ENCODE data around the gene AK6. TPM values are rescaled to one million over a fixed set of nuclear protein-coding genes. Genes with fewer than 3 reads are reported as not detected.
A peak's percentile ranks its signal among the peaks of the same experiment; 100 is the strongest.
"Not testable (repeated sequence)": the region's sequence is repeated elsewhere in the genome, so short reads cannot be mapped to it uniquely, and the experiment has no call there.

Gene AK6
- 35.1 TPM for total RNA-seq
- long read RNA-seq, transcript AK6-202 (5 exons, 1,648 nt): major isoform, 19 of 24 reads
- long read RNA-seq, partial matches to known transcripts: 1 of 24 reads
- long read RNA-seq, other reads (novel, unspliced or antisense): 3 of 24 reads

DNA sequence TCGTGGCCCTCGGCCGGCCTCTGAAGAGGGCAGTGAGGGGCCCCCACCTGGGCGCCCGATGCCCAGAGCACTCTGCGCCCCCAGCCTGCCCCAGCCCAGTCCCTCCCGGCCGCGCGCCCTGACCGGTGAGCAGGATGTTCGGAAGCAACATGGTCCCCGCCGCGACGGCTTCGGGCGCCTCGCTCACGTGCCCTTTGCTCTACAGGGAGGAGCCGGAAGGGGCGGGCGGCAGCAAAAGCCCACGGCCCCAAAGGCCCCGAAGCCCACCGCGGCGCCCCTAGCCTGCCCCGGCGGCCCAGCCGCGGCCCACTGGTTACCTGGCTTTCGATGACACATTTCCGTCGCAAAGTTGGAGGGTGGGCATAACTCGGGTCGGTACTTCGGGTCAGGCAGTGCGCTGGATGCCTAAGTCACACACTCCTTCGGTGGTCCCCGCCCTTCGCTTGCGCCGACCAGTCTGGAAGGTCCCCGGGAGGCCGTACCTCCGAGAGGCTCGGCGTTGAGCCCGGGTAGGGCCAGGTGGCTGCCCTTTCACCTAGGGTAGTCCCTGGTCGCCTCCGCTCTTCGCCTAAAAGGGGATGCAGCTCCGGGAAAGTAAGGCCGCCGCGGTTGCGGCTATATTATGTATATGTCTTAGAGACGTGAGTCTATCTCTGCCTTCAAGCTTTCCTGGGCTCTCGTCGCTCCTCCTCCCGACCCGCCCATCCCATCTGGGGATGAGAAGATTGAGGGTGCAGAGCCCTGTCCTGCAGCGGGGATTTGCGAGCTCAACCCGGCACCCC is at the start of gene AK6, which contains the start of the genes RAD17 and TAF9:
Gene AK6 (minus strand): TSS at position 181 of the 782 bp plus-strand sequence. CDS start 30 bp downstream, at position 151.
Gene RAD17 (plus strand): TSS at position 479 of the 782 bp plus-strand sequence. CDS start 2,391 bp downstream, outside the sequence.
Gene TAF9 (minus strand): TSS at position 181 of the 782 bp plus-strand sequence. CDS start 3,783 bp downstream, outside the sequence.
- intact Hi-C loops (cut with DNase I): loop anchor here (10.0 kb wide), 2 partner anchors 255 to 275 kb away; partner anchors contain the start of gene SLC30A5
- DNase-seq (ENCODE audit: low spot score): peak; percentile 97

DNA sequence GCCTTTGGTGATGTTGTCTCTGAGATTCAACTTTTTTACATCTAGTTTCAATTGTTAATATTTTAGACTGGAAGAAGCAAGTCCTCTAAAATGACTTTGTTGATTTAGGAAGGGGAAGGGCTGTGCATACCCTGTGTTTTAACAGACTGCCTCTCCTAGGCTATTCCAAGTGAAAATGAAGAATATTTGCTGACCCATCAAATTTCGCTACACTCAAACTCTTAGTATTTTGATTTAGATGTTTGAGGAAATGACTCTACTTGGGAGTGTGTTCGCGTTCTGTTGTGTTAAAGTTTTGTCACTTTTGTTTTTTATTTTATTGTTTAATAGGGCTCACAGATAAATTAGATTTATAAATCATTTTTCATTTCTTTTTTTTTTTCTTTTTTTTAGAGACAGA is 49.2 kb upstream of the AK6 start:
- no peak for DNase-seq (ENCODE audit: low spot score)
- intact Hi-C loops (cut with DNase I): no loop called here

DNA sequence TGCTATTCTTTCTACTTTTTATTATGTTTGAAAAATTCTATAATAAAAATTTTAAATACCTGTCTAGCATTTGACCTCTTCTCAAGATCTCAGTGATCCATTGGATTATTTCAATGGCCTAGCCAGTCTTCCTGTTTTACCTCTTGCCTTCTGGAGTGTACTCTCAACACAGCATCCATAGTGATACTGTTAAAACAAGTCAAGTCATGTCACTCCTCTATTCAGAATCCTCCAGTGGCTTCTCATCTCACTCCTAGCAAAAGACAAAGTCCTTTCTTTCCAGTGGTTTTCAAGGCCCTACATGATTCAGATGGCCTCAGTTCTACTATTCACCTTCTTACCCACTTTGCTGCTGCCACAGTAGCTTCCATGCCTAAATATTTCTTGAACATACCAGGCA is 47.4 kb upstream of the AK6 start:
- intact Hi-C loops (cut with DNase I): no loop called here
- DNase-seq (ENCODE audit: low spot score): no peak

DNA sequence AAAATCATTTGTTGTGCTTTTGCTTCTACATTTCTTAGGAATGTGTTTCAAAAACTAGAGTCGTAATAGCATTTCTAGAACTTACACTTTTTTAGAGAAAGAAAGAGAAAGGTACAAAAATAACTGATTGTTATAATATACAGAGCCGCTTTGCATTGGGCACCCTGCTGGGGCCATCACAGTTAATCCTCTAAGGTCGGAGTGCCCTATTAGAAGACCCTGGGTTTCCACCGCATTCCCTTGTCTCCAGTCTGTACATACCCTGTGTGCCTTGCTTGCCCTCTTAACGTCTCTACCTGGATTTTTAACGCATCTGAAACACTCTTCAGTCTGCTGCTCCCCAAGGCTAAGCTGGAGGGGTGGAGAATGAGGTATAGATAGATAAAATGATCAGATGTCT is 46.9 kb upstream of the AK6 start:
- no peak for DNase-seq (ENCODE audit: low spot score)

DNA sequence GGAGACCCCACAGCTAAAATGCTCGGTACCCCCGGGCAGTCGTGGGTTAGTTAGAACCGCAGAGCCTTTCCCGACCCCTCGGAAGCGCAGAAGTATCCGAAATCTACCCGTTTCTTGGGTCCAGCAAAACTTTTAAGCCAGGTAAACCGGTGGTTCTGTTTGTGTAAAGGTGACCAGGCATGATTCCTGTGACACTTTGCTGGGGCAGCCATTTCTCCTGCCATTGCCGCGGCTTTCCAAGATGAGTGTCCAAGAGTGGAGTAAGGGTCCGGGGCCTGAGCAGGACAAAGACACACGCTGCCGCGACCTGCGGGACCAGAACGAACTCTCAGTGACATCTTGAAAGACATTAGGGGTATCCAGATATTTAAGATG is 46.3 kb upstream of the AK6 start:
- DNase-seq (ENCODE audit: low spot score): no peak
- intact Hi-C loops (cut with DNase I): no loop called here

More for the DNA sequence above, 46.9 kb upstream of the AK6 start:
- intact Hi-C loops (cut with DNase I): no loop called here

DNA sequence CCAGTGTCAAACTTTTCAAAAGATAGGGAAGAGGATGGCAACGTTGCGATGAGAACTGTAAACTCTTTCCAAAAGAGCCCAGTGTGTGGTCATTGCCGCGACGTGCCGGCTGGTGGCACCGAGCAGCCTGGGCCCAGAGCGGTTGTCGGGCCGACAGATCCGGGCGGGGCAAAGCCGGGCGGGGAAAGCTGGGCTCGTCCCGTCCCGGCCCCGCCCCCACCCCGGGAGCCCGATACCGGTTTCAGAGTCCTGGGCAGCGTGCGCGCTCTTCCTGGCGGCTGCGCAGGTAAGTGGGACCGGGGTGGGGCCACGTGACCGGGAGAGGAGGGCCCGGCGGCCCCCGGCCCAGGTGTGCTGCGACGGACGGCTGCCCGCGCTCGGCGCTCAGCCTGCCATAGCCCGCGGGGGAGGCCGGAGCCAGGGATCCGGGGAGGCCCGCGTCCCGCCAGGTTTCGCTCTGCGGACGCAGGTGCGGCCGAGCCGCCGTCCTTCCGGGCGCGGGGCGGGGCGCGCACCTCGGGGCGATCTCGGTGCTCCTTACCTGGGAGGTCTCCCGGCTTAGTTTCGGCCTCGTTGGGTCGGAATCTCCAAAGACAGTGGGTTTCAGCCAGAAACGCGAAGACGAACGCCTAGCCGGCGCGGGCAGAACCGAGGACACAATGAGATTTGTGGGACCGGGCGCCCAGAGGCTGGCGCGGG is 45.7 kb upstream of the AK6 start, which contains the start of gene MARVELD2:
Gene MARVELD2 (plus strand): TSS at position 232 of the 699 bp plus-strand sequence. CDS start 4,270 bp downstream, outside the sequence.
- intact Hi-C loops (cut with DNase I): no loop called here
- DNase-seq (ENCODE audit: low spot score): peak; percentile 77

DNA sequence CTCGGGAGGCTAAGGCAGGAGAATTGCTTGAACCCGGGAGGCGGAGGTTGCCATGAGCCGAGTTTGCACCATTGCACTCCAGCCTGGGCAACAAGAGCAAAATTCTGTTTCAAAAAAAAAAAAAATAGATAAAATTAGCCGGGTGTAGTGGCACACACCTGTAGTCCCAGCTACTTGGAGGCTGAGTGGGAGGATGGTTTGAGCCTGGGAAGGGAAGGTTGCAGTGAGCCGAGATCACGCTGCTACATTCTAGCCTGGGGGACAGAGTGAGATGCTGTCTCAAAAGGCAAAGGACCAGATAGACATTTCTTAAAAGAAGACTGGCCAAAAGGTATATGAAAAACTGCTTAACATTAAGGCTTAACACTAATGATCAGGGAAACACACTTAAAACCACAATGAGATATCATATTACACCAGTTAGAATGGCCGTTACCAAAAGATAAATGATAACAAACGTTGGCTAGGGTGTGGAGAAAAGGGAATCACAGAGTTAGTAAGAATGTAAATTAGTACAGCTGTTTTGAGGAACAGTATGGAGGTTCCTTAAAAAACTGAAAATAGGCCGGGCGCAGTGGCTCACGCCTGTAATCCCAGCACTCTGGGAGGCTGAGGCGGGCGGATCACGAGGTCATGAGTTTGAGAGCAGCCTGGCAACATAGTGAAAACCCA is 35.5 kb upstream of the AK6 start:
- DNase-seq (ENCODE audit: low spot score): no peak
- intact Hi-C loops (cut with DNase I): no loop called here

DNA sequence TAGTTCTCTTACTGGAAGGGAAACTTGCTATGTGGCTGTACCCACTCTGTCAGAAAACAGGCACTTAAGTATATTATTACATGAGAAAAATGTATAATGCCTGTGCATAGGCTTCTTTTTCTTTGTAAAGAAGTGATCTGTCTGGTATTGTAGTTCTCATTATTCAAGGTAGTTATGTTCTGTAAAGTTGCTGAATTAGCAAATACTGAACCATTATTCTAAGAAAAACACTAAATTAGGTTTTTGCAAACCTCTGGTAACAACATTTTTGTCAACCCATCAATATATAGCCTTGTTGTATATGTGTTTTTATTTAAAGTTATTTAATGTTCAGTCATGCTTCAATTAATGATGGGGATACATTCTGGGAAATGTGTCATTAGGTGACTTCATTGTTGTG is 9.1 kb upstream of the AK6 start:
- DNase-seq (ENCODE audit: low spot score): no peak
- intact Hi-C loops (cut with DNase I): loop anchor here (10.0 kb wide), 1 partner anchor 264 kb away; no protein-coding TSS in a partner anchor

DNA sequence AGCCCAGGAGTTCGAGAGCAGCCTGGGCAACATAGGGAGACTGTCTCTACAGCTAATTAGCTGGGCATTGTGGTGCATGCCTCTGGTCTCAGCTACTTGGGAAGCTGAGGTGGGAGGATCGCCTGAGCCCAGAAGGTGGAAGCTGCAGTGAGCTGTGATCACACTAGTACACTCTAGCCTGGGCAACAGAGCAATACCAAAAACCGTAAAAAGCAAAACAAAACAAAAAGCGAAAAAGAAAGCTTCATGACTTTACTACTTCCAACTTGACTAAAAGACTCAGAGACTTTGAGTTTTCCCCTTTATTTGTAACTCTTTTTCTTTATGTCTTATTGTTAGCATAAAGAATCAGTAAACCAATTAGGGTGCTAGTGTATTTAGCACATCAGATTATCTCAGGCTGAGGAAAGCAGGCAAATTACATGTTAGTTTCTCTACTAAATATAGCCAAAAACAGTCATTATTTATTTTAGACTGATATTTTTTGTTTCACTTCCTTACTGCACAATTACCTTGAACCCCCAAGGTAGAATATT is 5.7 kb upstream of the AK6 start:
- DNase-seq (ENCODE audit: low spot score): no peak
- intact Hi-C loops (cut with DNase I): loop anchor here (10.0 kb wide), 1 partner anchor 260 kb away; no protein-coding TSS in a partner anchor

DNA sequence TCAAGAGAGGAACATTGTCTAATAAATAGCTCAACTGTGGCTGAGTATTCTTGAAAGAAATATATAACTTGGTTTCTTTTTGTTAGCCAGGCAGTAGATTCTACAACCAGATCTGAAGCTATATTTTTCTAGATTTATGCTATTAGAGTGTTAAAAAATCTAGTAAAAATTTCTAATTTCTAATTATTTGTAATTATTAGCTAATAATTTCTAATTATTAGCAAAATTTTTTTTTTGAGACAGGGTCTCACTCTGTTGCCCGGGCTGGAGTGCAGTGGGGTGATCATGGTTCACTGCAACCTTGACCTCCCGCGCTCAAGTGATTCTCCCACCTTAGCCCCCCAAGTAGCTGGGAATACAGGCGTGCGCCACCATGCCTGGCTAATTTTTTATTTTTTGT is 3.1 kb upstream of the AK6 start:
- intact Hi-C loops (cut with DNase I): loop anchor here (10.0 kb wide), 1 partner anchor 258 kb away; no protein-coding TSS in a partner anchor
- no peak for DNase-seq (ENCODE audit: low spot score)

DNA sequence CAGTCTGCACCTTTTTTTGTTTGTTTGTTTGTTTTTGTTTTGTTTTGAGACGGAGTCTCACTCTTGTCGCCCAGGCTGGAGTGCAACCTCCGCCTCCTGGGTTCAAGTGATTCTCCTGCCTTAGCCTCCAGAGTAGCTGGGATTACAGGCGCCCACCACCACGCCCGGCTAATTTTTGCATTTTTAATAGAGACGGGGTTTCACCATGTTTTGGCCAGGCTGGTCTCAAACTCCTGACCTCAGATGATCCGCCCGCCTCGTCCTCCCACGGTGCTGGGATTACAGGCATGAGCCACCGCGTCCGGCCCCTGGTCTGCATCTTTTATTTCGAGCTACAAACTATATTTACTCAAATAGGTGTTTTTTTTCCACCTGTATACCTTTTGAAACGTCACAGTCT is 1.0 kb upstream of the AK6 start:
- DNase-seq (ENCODE audit: low spot score): not testable (repeated sequence)
- intact Hi-C loops (cut with DNase I): loop anchor here (10.0 kb wide), 1 partner anchor 256 kb away; no protein-coding TSS in a partner anchor

DNA sequence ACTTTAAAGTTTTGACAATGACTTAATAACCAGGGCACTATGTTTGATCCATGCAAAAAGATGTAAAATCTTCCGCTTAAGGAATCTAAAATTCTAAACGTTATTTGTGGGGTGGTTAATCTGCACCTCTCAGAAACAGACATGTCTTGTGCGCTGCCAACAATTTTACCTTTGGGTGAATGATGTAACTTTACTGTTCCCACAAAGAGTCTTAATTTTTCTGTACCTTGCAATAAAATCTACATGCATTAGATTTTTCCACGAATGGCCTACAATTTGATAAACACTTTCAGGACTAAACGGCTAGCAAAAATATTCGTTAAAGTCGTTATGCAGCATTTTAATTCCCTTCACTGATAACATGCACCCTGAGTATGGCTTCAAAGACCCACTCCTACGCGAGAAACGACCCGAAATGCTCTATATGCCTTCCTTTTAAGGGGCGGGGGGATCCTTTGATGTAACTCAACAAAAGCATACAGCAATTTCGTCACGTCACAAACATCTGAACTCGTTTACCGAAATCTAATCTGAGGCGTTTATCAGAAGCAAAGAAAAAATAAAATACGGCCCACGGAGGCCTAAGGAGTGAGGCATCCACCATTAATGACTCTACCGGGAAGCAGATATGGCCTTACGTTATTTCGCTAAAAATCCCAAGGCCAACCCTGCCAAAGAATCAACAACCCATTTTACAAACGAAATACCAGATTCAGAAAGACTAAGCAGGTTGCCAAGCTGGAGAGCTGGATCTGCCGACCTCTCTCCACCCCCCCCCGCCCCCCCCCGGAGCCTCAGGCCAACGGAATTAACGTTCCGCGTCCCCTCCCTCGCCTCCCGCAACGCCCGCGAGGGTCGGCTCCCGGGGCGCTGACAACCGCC is 621 bp downstream of the AK6 start:
- no peak for DNase-seq (ENCODE audit: low spot score)
- intact Hi-C loops (cut with DNase I): loop anchor here (10.0 kb wide), 1 partner anchor 274 kb away; the partner anchor contains the start of gene SLC30A5

DNA sequence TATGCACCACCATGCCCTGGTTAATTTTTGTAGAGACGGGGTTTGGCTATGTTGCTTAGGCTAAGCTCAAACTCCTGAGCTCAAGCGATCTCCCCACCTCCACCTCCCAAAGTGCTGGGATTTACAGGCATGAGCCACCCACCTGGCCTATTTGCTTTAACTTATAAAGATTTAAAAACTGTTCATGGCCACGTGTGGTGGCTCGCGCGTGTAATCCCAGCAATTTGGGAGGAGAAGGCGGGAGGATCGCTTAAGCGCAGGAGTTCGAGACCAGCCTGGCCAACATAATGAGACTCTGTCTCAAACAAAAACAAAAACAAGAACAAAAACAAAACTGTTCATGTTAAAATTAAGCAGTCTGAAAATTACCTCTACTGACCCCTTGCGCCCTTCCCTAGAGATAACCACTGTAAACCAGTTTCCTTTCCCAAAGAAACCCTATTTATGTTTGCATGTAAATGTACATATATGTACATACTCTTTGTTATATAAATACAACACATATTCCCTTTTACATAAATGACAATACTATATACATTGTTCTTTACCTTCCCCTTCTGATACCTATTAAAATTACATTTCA is 1.5 kb downstream of the AK6 start:
- DNase-seq (ENCODE audit: low spot score): no peak
- intact Hi-C loops (cut with DNase I): loop anchor here (10.0 kb wide), 1 partner anchor 273 kb away; the partner anchor contains the start of gene SLC30A5

DNA sequence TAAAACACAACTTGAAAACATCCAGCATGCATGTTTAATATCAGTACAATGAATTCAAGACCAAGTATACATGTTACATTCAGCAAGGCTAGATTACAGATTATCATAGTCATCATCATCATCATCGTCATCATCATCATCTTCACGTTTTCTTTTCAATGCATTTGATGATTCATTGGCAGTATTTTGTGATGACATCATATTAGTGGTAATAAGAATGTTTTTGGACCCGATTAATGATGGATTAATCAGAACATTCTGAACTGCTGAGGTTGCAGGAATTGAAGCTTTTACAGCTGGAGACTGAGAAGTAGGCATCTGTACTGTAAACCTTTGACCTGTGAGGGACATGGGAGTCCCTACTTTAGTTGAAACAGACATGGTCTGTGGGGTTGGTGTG is 4.5 kb downstream of the AK6 start:
- intact Hi-C loops (cut with DNase I): loop anchor here (10.0 kb wide), 1 partner anchor 270 kb away; the partner anchor contains the start of gene SLC30A5
- no peak for DNase-seq (ENCODE audit: low spot score)

DNA sequence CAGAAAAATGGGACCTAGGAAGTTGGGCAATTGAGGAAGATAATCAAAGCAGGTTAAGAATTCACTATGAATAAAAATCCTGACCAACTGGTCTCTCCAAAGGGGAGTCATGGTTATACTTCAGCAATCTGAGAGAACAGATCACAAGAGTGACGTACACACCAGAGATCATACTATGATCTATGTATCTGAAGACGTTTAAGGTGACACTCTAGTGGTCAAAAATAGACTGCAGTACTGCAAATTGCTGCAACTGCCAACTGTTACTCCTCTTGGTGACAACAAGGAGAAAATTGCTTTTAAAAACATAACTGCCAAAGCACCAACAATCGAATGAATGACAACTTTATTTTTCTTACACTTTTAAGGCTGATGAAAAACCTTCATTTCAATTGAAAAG is 4.9 kb downstream of the AK6 start:
- intact Hi-C loops (cut with DNase I): loop anchor here (10.0 kb wide), 1 partner anchor 270 kb away; the partner anchor contains the start of gene SLC30A5
- no peak for DNase-seq (ENCODE audit: low spot score)

DNA sequence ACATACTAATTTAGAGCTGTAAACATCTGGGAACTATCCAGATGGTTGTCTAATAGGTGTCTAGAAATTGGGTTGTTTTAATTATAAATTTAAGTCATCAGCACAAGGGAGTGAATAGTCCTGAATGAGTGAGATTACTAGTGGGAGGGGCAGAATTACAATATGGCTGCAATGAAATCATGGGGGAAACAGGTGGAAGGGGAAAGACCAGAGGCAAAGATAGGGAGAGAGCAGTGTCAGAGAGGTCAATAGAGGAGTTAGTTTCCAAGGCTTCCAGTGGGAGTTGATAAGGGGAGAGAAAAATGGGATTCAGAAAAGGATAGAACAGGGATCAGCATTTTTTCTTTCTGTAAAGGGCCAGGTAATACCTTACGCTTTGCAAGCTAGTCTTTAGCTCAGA is 8.9 kb downstream of the AK6 start:
- intact Hi-C loops (cut with DNase I): loop anchor here (10.0 kb wide), 1 partner anchor 266 kb away; the partner anchor contains the start of gene SLC30A5
- no peak for DNase-seq (ENCODE audit: low spot score)

DNA sequence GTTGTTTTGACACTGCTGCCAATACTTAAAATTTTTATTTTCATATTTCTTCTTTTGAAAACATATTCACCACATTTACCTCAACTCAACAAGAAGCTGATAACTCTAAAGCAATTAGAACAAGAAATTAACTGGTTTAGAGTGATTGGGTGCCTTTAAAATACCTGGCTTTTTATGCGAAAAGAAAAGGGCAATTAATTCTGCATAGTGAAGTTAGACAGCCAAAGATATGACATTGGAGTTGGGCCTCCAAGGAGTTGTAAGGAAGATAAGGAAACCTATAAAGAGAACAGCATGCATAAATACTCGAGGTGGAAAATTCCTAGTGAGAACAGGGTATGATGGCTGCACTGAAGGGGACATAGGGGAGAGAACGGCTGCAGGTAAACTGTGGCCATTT is 9.6 kb downstream of the AK6 start:
- DNase-seq (ENCODE audit: low spot score): no peak
- intact Hi-C loops (cut with DNase I): loop anchor here (10.0 kb wide), 1 partner anchor 265 kb away; the partner anchor contains the start of gene SLC30A5

Data from cardiac septum (tissue), 1 donor.